OCI-LY1 (cell line): ENCODE results near the gene ALDOB.

Experiments used
- H2AFZ ChIP-seq: fragments of 200-600 bp; sonication (generic), shearing (Covaris generic); 2 replicates; pipeline ENCODE4 v1.6.0; 2014; ENCODE audit warnings: antibody characterized with exemption, mild to moderate bottlenecking, low read length
- H3F3A ChIP-seq: fragments of 200-600 bp; sonication (generic), shearing (Covaris generic); 2 replicates; pipeline ENCODE4 v1.6.0; 2014; ENCODE audit warnings: mild to moderate bottlenecking, antibody characterized with exemption, low read length, moderate library complexity; ENCODE audit not compliant: insufficient read depth
- H3K27ac ChIP-seq: fragments of 200-600 bp; sonication (generic); 2 replicates; pipeline ENCODE4 v1.5.1; 2014; ENCODE audit warnings: low read length, mixed run types, mild to moderate bottlenecking, low read depth; ENCODE audit not compliant: poor library complexity, severe bottlenecking
- H3K27me3 ChIP-seq: fragments of 200-600 bp; sonication (generic); 2 replicates; pipeline ENCODE4 v1.6.0; 2014; ENCODE audit warnings: antibody characterized with exemption, mild to moderate bottlenecking, low read length, moderate library complexity; ENCODE audit not compliant: insufficient read depth
- H3K36me3 ChIP-seq: fragments of 200-600 bp; sonication (generic); 2 replicates; pipeline ENCODE4 v1.6.1; 2014; ENCODE audit warnings: mild to moderate bottlenecking, antibody characterized with exemption, low read length, moderate library complexity, mixed read lengths; ENCODE audit not compliant: insufficient read depth
- H3K4me1 ChIP-seq: fragments of 200-600 bp; sonication (generic); 2 replicates; pipeline ENCODE4 v1.5.1; 2014; ENCODE audit warnings: mild to moderate bottlenecking, low read length, moderate library complexity; ENCODE audit not compliant: insufficient read depth, severe bottlenecking
- H3K4me2 ChIP-seq: fragments of 200-600 bp; sonication (generic), shearing (Covaris generic); 2 replicates; pipeline ENCODE4 v1.6.1; 2014; ENCODE audit warnings: low read length
- H3K4me3 ChIP-seq: fragments of 200-600 bp; sonication (generic); 2 replicates; pipeline ENCODE4 v1.5.1; 2014; ENCODE audit warnings: low read length, low read depth, mild to moderate bottlenecking, mixed read lengths; ENCODE audit not compliant: poor library complexity, severe bottlenecking
- H3K79me2 ChIP-seq: fragments of 200-600 bp; shearing (Covaris generic); 2 replicates; pipeline ENCODE4 v1.6.1; 2016; ENCODE audit warnings: mixed run types, low read length, mixed read lengths; ENCODE audit not compliant: insufficient read depth
- H3K9ac ChIP-seq: fragments of 200-600 bp; sonication (generic), shearing (Covaris generic); 2 replicates; pipeline ENCODE4 v1.6.1; 2014; ENCODE audit warnings: mild to moderate bottlenecking, low read length, mixed read lengths
- H3K9me2 ChIP-seq: fragments of 200-600 bp; sonication (generic), shearing (Covaris generic); 2 replicates; pipeline ENCODE4 v1.6.1; 2014; ENCODE audit warnings: low read depth, mild to moderate bottlenecking, low read length, mixed read lengths
- H3K9me3 ChIP-seq: fragments of 200-600 bp; shearing (Covaris generic); 2 replicates; pipeline ENCODE4 v1.6.1; 2014; ENCODE audit warnings: low read length, mixed read lengths
- H4K20me1 ChIP-seq: fragments of 200-600 bp; sonication (generic), shearing (Covaris generic); 2 replicates; pipeline ENCODE4 v1.6.0; 2016; ENCODE audit warnings: mild to moderate bottlenecking, low read length; ENCODE audit not compliant: insufficient read depth
- EZH2 ChIP-seq: fragments of 200-600 bp; sonication (generic), shearing (Covaris generic); IDR thresholded peaks from 2 replicates; pipeline ENCODE4 v1.8.0; 2017; ENCODE audit warnings: borderline replicate concordance, mixed run types, mild to moderate bottlenecking, antibody characterized with exemption, low read length, moderate library complexity, mixed read lengths
- TF ChIP-seq, protein P1 (sequence below): fragments of 200-600 bp; sonication (generic), shearing (Covaris generic); IDR thresholded peaks from 2 replicates; pipeline ENCODE4 v1.5.1; 2017; ENCODE audit warnings: mild to moderate bottlenecking, antibody characterized with exemption, low read length, moderate library complexity, mixed read lengths

Gene ALDOB

GRCh38 chr9:101451498-101451897, 15.9 kb upstream of the ALDOB start:
- Histone ChIP-seq H3K27ac (no peak overlapping the region), H3K4me3 (no peak overlapping the region), H3K4me2 (no peak overlapping the region), H3K27me3 (no peaks in the 10 kb centered on the region; the same call in 1 of the 2 replicates), H3K9me2 (no peaks in the 10 kb centered on the region), H3K36me3 (no peaks in the 10 kb centered on the region), H4K20me1 (no peaks in the 10 kb centered on the region), H3K4me1 (peaks cover 5% of the 10 kb centered on the region), H3F3A (no peaks in the 10 kb centered on the region), H3K9ac (no peak overlapping the region), H3K79me2 (no peaks in the 10 kb centered on the region), H3K9me3 (no peaks in the 10 kb centered on the region), H2AFZ (no peak overlapping the region)
- TF ChIP-seq EZH2, result no peak
- TF ChIP-seq, protein P1, sequence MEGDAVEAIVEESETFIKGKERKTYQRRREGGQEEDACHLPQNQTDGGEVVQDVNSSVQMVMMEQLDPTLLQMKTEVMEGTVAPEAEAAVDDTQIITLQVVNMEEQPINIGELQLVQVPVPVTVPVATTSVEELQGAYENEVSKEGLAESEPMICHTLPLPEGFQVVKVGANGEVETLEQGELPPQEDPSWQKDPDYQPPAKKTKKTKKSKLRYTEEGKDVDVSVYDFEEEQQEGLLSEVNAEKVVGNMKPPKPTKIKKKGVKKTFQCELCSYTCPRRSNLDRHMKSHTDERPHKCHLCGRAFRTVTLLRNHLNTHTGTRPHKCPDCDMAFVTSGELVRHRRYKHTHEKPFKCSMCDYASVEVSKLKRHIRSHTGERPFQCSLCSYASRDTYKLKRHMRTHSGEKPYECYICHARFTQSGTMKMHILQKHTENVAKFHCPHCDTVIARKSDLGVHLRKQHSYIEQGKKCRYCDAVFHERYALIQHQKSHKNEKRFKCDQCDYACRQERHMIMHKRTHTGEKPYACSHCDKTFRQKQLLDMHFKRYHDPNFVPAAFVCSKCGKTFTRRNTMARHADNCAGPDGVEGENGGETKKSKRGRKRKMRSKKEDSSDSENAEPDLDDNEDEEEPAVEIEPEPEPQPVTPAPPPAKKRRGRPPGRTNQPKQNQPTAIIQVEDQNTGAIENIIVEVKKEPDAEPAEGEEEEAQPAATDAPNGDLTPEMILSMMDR, result no peak

GRCh38 chr9:101450931-101451330, 15.4 kb upstream of the ALDOB start:
- Histone ChIP-seq H3K4me2 (no peak overlapping the region), H3K4me3 (no peak overlapping the region)

GRCh38 chr9:101449071-101449721, 13.6 kb upstream of the ALDOB start:
- Histone ChIP-seq H3K4me3 (peak overlapping the region; percentile 61), H3K9me3 (no peaks in the 10 kb centered on the region), H3K4me1 (peaks cover 5% of the 10 kb centered on the region), H3K27me3 (no peaks in the 10 kb centered on the region; the same call in 1 of the 2 replicates), H4K20me1 (no peaks in the 10 kb centered on the region), H3K27ac (no peak overlapping the region), H3K9me2 (no peaks in the 10 kb centered on the region), H3F3A (no peaks in the 10 kb centered on the region), H2AFZ (no peak overlapping the region), H3K4me2 (peak overlapping the region; percentile 71), H3K79me2 (no peaks in the 10 kb centered on the region), H3K9ac (peak overlapping the region; percentile 28; the same call in 1 of the 2 replicates), H3K36me3 (no peaks in the 10 kb centered on the region)
- TF ChIP-seq EZH2, result no peak
- TF ChIP-seq, protein P1, result peak; percentile 78

More at GRCh38 chr9:101450931-101451330, 15.4 kb upstream of the ALDOB start:
- Histone ChIP-seq H3K9me3 (no peaks in the 10 kb centered on the region), H3K79me2 (no peaks in the 10 kb centered on the region), H3K9me2 (no peaks in the 10 kb centered on the region), H3K36me3 (no peaks in the 10 kb centered on the region), H4K20me1 (no peaks in the 10 kb centered on the region), H3K27ac (no peak overlapping the region), H3K27me3 (no peaks in the 10 kb centered on the region; the same call in 1 of the 2 replicates), H3K9ac (no peak overlapping the region), H3F3A (no peaks in the 10 kb centered on the region), H2AFZ (no peak overlapping the region), H3K4me1 (peaks cover 5% of the 10 kb centered on the region)
- TF ChIP-seq EZH2, result no peak
- TF ChIP-seq, protein P1, result no peak
